Sigmoid colon (tissue), 7 donors: ENCODE data around the gene IRX2. TPM values are rescaled to one million over a fixed set of nuclear protein-coding genes. Genes with fewer than 3 reads are reported as not detected.

Source experiments
- DNase-seq: peaks from one replicate; pipeline ENCODE4 v3.0.0-alpha.2; 2019
- H3K27ac ChIP-seq, 4 donors: fragments of 200-600 bp; sonication (generic); one replicate each; pipeline ENCODE4 v1.5.1; 2016 to 2019; ENCODE audit warnings: mild to moderate bottlenecking in 1 of 4
- H3K27me3 ChIP-seq, 3 donors: fragments of 200-600 bp; sonication (generic); one replicate each; pipeline ENCODE4 v1.5.1; 2019; ENCODE audit warnings: mild to moderate bottlenecking in 1 of 3
- H3K36me3 ChIP-seq, 4 donors: fragments of 200-600 bp; sonication (generic); one replicate each; pipeline ENCODE4 v1.5.1; 2016 to 2019
- H3K4me1 ChIP-seq, 4 donors: fragments of 200-600 bp; sonication (generic); one replicate each; pipeline ENCODE4 v1.5.1; 2017 to 2019
- H3K4me3 ChIP-seq, 4 donors: fragments of 200-600 bp; sonication (generic); one replicate each; pipeline ENCODE4 v1.5.1; 2017 to 2019; ENCODE audit warnings: mild to moderate bottlenecking in 2 of 4, moderate library complexity in 1 of 4
- H3K9me3 ChIP-seq, 4 donors: fragments of 200-600 bp in 3 of 4; sonication (generic) in 3 of 4; one replicate each; pipeline versions ENCODE4 v1.5.1 to v1.6.1; 2013 to 2019
- EP300 ChIP-seq, 4 donors: sonication (generic); formaldehyde crosslinking; IDR thresholded peaks; one replicate each; pipeline ENCODE4 v1.6.1; 2017; ENCODE audit warnings: antibody characterized with exemption in 4 of 4
- POLR2A ChIP-seq, 2 donors: fragments of 450-650 bp; IDR thresholded peaks; one replicate each; pipeline ENCODE4 v1.6.1; 2016; ENCODE audit warnings: antibody characterized with exemption in 2 of 2, mild to moderate bottlenecking in 2 of 2, moderate library complexity in 2 of 2
- POLR2AphosphoS5 ChIP-seq, 4 donors: sonication (generic); formaldehyde crosslinking; IDR thresholded peaks; one replicate each; pipeline ENCODE4 v1.6.1; 2017; ENCODE audit warnings: antibody characterized with exemption in 4 of 4
- WGBS, 2 donors: extraction: QIAGEN DNeasy Blood & Tissue Kit; methylation state at CpG; one replicate each; pipeline ENCODE4 v1.1.7; 2013; 5-methylcytosine and 5-hydroxymethylcytosine counted together
- intact Hi-C: fragments of 100-400 bp; cut with DNase I; formaldehyde crosslinking; loops from one replicate; pipeline ENCODE4 v1.15.1; 2023
- polyA plus RNA-seq, 3 donors: library from polyadenylated mRNA; stranded (reverse); fragments of 200-250 nt; gene quantifications; one replicate each; pipeline ENCODE4 v1.2.3, GENCODE V29; 2013
- total RNA-seq, 4 donors: library from RNA; depleted of rRNA; stranded (reverse); fragments of >200 nt; gene quantifications; one replicate each; pipeline ENCODE4 v1.1.0, GENCODE V29; 2016
- TF ChIP-seq, protein P1 (sequence below), 4 experiments: fragments of 450-650 bp in 3 of 4; fragments of 200-600 bp in 1 of 4; IDR thresholded peaks; one replicate each; pipeline ENCODE4 v1.5.1; 2016 to 2019; ENCODE audit warnings: antibody characterized with exemption in 4 of 4, mild to moderate bottlenecking in 3 of 4, moderate library complexity in 2 of 4
- donor health status: healthy with polysubstance abuse.
- donor health status: Bipolar disorder and iron deficiency.
- donor health status: healthy.

The IRX2 gene
- total and polyA plus RNA-seq, 7 donors, result 0.03 TPM; not detected in 6

DNA sequence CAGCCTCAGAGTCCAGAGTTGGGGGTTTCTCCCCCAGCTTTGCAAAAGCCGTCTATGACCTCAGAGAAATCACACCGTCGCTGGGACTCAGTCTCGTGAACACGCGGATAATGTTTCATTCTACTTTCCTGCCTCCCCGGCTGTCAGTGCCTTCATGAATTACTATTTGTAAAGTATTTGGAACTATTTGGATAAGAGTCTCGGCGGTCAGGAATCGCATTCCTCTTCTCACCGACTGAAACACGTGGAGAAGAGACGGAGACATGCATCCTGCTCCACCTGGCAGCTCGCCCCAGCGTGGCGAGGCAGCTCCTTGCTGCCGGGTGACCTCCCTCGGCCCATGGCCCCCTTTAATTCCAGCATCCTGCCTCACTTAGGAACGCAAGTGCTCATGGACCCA, 23.9 kb downstream of the IRX2 start:
- H3K27me3 ChIP-seq, result peaks cover 0 to 65% (median 0%) of the 10 kb centered on the region in 3 donors
- no peaks in the 10 kb centered on the region for H3K36me3 ChIP-seq
- intact Hi-C loops, result no loop called here
- no peak overlapping the region for H3K27ac ChIP-seq
- peak; percentile 19 for DNase-seq
- no peaks in the 10 kb centered on the region for H3K4me1 ChIP-seq
- H3K9me3 ChIP-seq, result no peaks in the 10 kb centered on the region
- 43 to 64% methylated on average over 19 of the region's 19 CpGs for WGBS, 2 donors
- no peak overlapping the region for H3K4me3 ChIP-seq
- TF ChIP-seq, protein P1, sequence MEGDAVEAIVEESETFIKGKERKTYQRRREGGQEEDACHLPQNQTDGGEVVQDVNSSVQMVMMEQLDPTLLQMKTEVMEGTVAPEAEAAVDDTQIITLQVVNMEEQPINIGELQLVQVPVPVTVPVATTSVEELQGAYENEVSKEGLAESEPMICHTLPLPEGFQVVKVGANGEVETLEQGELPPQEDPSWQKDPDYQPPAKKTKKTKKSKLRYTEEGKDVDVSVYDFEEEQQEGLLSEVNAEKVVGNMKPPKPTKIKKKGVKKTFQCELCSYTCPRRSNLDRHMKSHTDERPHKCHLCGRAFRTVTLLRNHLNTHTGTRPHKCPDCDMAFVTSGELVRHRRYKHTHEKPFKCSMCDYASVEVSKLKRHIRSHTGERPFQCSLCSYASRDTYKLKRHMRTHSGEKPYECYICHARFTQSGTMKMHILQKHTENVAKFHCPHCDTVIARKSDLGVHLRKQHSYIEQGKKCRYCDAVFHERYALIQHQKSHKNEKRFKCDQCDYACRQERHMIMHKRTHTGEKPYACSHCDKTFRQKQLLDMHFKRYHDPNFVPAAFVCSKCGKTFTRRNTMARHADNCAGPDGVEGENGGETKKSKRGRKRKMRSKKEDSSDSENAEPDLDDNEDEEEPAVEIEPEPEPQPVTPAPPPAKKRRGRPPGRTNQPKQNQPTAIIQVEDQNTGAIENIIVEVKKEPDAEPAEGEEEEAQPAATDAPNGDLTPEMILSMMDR (IDR thresholded peaks at IDR 0.05), result no peak
- TF ChIP-seq POLR2AphosphoS5 (IDR thresholded peaks at IDR 0.05), result no peak
- no peak for TF ChIP-seq POLR2A (IDR thresholded peaks at IDR 0.05)

DNA sequence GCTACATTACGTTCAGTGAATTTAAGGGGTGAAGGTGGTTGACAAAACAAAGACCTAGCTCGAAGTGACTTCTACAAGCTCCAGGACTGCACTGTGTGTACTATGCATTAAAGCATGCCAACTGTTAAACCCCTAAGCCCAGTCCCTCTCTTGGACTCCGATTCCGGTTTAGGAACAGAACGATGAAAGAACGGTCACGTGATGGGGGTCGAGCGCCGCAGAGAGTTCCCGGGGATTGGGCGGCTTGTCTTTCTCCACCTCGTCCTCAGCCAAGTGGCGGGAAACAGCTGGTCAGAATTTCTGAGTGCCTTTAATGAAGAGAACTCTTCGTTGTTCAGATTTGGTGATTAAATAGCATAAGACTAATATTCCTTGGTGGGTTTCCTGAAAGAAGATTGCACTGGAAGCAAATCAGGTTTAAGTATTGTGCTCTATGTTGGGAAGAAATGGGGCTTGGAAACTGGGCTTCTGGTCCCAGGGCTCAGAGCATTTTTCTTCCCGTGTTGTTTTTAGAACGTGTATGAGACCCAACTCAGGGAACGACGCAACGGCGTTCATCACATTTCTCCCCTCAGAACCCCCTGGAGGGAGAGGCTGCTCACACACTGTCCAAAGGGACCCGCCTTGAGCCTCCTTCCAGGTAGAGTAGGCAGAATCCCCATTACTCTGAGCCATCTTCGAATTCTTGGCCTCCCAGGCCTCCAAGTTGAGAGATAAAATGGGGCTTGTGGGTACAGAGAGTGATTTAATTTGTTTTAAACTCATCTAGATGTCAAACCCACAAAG, 25.3 kb downstream of the IRX2 start:
- 86 to 90% methylated on average over 23 of the region's 23 CpGs for WGBS, 2 donors
- peaks cover 0 to 59% (median 0%) of the 10 kb centered on the region in 3 donors for H3K27me3 ChIP-seq
- DNase-seq, result peak; percentile 35
- H3K4me1 ChIP-seq, result no peaks in the 10 kb centered on the region
- no peaks in the 10 kb centered on the region for H3K9me3 ChIP-seq
- no peak overlapping the region for H3K4me3 ChIP-seq
- no peak overlapping the region for H3K27ac ChIP-seq
- intact Hi-C loops, result no loop called here
- no peaks in the 10 kb centered on the region for H3K36me3 ChIP-seq
- TF ChIP-seq POLR2AphosphoS5 (IDR thresholded peaks at IDR 0.05), result no peak
- TF ChIP-seq EP300 (IDR thresholded peaks at IDR 0.05), result no peak
- TF ChIP-seq, protein P1 (IDR thresholded peaks at IDR 0.05), result no peak
- no peak for TF ChIP-seq POLR2A (IDR thresholded peaks at IDR 0.05)

DNA sequence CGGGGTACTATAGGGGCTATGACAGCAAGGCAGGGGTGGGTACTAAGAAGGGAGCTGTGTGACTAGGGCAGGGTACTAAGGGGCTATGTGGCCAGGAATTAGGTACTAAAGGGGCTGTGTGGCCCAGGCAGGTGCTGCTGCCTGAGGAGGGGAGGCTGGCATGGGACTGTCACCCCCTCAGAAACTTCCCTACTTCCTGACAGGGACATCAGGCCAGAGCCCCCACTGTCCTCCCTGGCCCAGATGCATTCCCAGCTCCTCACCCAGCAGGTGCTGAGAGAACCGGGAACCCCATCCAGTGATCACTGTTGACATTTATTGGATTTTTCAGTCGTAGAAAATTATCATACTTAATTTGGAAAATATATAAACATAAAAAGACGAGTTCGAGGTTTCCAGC, 26.6 kb downstream of the IRX2 start:
- DNase-seq, result peak; percentile 29
- no peaks in the 10 kb centered on the region for H3K36me3 ChIP-seq
- H3K9me3 ChIP-seq, result no peaks in the 10 kb centered on the region
- no peaks in the 10 kb centered on the region for H3K4me1 ChIP-seq
- 81 to 85% methylated on average over 5 of the region's 5 CpGs for WGBS, 2 donors
- peaks cover 0 to 54% (median 0%) of the 10 kb centered on the region in 3 donors for H3K27me3 ChIP-seq
- H3K4me3 ChIP-seq, result no peak overlapping the region
- no peak overlapping the region for H3K27ac ChIP-seq
- TF ChIP-seq EP300 (IDR thresholded peaks at IDR 0.05) (no peak), POLR2AphosphoS5 (IDR thresholded peaks at IDR 0.05) (no peak), POLR2A (IDR thresholded peaks at IDR 0.05) (no peak)
- TF ChIP-seq, protein P1 (IDR thresholded peaks at IDR 0.05), result no peak
- intact Hi-C loops, result no loop called here

DNA sequence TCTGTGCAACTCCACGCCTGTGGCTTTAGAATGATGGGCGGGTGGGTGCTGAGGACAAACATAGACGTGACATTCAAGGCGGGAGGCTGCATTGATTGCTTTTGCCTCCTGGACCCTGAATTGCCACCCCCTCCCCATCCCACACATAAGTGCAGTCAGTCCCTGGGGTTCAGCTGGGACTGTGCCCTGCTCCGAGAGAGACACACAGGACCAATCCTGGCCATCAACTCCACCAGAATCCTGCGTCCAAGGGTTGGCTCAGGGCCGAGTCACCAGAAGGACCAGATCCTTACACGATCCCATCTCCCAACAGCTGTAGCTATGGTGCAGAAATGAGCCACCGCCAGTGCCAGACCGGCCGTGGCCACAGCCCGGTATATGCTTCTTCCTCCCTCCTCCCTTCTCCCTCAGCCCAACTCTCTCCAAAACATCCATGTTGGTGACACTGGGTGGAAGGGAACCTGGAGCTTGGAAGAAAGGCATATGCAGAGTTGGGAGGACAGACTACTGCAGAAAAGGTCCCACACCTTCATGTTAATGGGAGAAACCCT, 27.4 kb downstream of the IRX2 start:
- peak; percentile 28 for DNase-seq
- intact Hi-C loops, result no loop called here
- no peaks in the 10 kb centered on the region for H3K36me3 ChIP-seq
- H3K27ac ChIP-seq, result no peak overlapping the region
- WGBS, 2 donors, result 77 to 87% methylated on average over 12 of the region's 12 CpGs
- H3K9me3 ChIP-seq, result no peaks in the 10 kb centered on the region
- peaks cover 0 to 48% (median 0%) of the 10 kb centered on the region in 3 donors for H3K27me3 ChIP-seq
- TF ChIP-seq POLR2AphosphoS5 (IDR thresholded peaks at IDR 0.05) (no peak), EP300 (IDR thresholded peaks at IDR 0.05) (no peak), POLR2A (IDR thresholded peaks at IDR 0.05) (no peak)
- TF ChIP-seq, protein P1 (IDR thresholded peaks at IDR 0.05), result no peak
- no peaks in the 10 kb centered on the region for H3K4me1 ChIP-seq
- no peak overlapping the region for H3K4me3 ChIP-seq
